SU-DHL-6 (cell line): Measurements from ENCODE around the gene STAT1.

Experiments
- H2AFZ ChIP-seq: fragments of 200-600 bp; sonication (generic); 2 replicates; pipeline ENCODE4 v1.6.1; 2014; ENCODE audit warnings: low read depth, mild to moderate bottlenecking, moderate library complexity, mixed read lengths, antibody characterized with exemption, low read length; ENCODE audit not compliant: severe bottlenecking
- H3F3A ChIP-seq: fragments of 200-600 bp; shearing (Covaris generic); 2 replicates; pipeline ENCODE4 v1.6.0; 2016; ENCODE audit warnings: antibody characterized with exemption, mild to moderate bottlenecking; ENCODE audit not compliant: insufficient read depth
- H3K27ac ChIP-seq: fragments of 200-600 bp; sonication (generic); 2 replicates; pipeline ENCODE4 v1.5.1; 2016; ENCODE audit warnings: low read depth, mild to moderate bottlenecking, low read length, moderate library complexity, mixed read lengths
- H3K27me3 ChIP-seq: fragments of 200-600 bp; sonication (generic), shearing (Covaris generic); 2 replicates; pipeline ENCODE4 v1.6.0; 2014; ENCODE audit warnings: mild to moderate bottlenecking, low read length
- H3K36me3 ChIP-seq: fragments of 200-600 bp; sonication (generic); 2 replicates; pipeline ENCODE4 v1.6.1; 2014; ENCODE audit warnings: mild to moderate bottlenecking, low read length, mixed read lengths
- H3K4me2 ChIP-seq: fragments of 300-600, 200-600 bp; shearing (Covaris generic), sonication (generic); 2 replicates; pipeline ENCODE4 v1.6.0; 2014; ENCODE audit warnings: low read length, low read depth, mild to moderate bottlenecking; ENCODE audit not compliant: poor library complexity, severe bottlenecking
- H3K4me3 ChIP-seq: fragments of 200-600 bp; sonication (generic); 2 replicates; pipeline ENCODE4 v1.5.1; 2014; ENCODE audit warnings: antibody characterized with exemption, low read length, mild to moderate bottlenecking, mixed read lengths; ENCODE audit not compliant: insufficient read depth, poor library complexity, severe bottlenecking
- H3K79me2 ChIP-seq: fragments of 200-600 bp; sonication (generic); 2 replicates; pipeline ENCODE4 v1.6.1; 2014; ENCODE audit warnings: mild to moderate bottlenecking, low read length, moderate library complexity; ENCODE audit not compliant: insufficient read depth
- H3K9ac ChIP-seq: fragments of 200-600 bp; sonication (generic); 2 replicates; pipeline ENCODE4 v1.7.0; 2014; ENCODE audit warnings: mild to moderate bottlenecking, low read length
- H3K9me2 ChIP-seq: fragments of 200-600 bp; sonication (generic); replicated peaks from 2 replicates; pipeline ENCODE4 v1.6.1; 2014; ENCODE audit warnings: low read length; ENCODE audit not compliant: insufficient read depth
- H3K9me3 ChIP-seq: fragments of 200-600 bp; sonication (generic); 2 replicates; pipeline ENCODE4 v1.6.1; 2014; ENCODE audit warnings: low read length, mixed read lengths; ENCODE audit not compliant: insufficient read depth
- H4K20me1 ChIP-seq: fragments of 200-600 bp; sonication (generic); 2 replicates; pipeline ENCODE4 v1.6.1; 2014; ENCODE audit warnings: low read depth, mild to moderate bottlenecking, antibody characterized with exemption, low read length, moderate library complexity, mixed read lengths
- EZH2phosphoT487 ChIP-seq: fragments of 200-600 bp; sonication (generic), shearing (Covaris generic); conservative IDR thresholded peaks from 2 replicates; pipeline ENCODE4 v1.6.1; 2018; ENCODE audit warnings: mild to moderate bottlenecking, antibody characterized with exemption, low read length, moderate library complexity, mixed read lengths
- TF ChIP-seq, protein P1 (sequence below): fragments of 200-600 bp; sonication (generic); IDR thresholded peaks from one replicate; pipeline ENCODE4 v1.5.1; 2017; ENCODE audit warnings: antibody characterized with exemption, mild to moderate bottlenecking, low read length, moderate library complexity; ENCODE audit not compliant: insufficient read depth, poor library complexity, severe bottlenecking

Gene STAT1

DNA sequence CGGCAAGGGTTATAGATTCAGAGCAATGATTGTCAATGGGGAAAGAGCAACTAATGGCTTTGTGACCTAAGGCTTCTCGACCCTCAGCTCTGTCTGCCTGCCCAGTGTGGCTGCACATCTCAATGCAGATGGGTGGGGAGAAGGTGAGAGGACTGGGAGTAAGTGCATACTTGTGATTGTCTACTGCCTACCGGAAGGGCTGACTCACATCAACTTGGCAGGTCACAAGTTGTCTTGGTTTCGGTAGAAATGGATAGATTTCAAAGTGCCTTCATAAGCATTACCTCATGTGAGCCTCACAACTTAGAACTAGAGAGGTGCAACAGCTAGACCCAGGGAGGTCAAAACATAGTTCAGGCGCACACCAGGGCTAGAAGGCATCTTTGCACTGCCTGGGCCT lies 29.4 kb downstream of the STAT1 start:
- Histone ChIP-seq H3K4me2 (no peak overlapping the region), H3K9me3 (no peaks in the 10 kb centered on the region), H3K36me3 (0 out of 2 replicates have a peak, but pooled peaks cover 4% of the 10 kb centered on the region), H3K27ac (no peak overlapping the region), H3K79me2 (no peaks in the 10 kb centered on the region), H3F3A (no peaks in the 10 kb centered on the region), H2AFZ (no peak overlapping the region), H3K9me2 (no peaks in the 10 kb centered on the region), H3K4me3 (no peak overlapping the region), H3K27me3 (no peaks in the 10 kb centered on the region), H3K9ac (no peak overlapping the region), H4K20me1 (no peaks in the 10 kb centered on the region)
- no peak for TF ChIP-seq EZH2phosphoT487
- TF ChIP-seq, protein P1, sequence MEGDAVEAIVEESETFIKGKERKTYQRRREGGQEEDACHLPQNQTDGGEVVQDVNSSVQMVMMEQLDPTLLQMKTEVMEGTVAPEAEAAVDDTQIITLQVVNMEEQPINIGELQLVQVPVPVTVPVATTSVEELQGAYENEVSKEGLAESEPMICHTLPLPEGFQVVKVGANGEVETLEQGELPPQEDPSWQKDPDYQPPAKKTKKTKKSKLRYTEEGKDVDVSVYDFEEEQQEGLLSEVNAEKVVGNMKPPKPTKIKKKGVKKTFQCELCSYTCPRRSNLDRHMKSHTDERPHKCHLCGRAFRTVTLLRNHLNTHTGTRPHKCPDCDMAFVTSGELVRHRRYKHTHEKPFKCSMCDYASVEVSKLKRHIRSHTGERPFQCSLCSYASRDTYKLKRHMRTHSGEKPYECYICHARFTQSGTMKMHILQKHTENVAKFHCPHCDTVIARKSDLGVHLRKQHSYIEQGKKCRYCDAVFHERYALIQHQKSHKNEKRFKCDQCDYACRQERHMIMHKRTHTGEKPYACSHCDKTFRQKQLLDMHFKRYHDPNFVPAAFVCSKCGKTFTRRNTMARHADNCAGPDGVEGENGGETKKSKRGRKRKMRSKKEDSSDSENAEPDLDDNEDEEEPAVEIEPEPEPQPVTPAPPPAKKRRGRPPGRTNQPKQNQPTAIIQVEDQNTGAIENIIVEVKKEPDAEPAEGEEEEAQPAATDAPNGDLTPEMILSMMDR, result no peak

DNA sequence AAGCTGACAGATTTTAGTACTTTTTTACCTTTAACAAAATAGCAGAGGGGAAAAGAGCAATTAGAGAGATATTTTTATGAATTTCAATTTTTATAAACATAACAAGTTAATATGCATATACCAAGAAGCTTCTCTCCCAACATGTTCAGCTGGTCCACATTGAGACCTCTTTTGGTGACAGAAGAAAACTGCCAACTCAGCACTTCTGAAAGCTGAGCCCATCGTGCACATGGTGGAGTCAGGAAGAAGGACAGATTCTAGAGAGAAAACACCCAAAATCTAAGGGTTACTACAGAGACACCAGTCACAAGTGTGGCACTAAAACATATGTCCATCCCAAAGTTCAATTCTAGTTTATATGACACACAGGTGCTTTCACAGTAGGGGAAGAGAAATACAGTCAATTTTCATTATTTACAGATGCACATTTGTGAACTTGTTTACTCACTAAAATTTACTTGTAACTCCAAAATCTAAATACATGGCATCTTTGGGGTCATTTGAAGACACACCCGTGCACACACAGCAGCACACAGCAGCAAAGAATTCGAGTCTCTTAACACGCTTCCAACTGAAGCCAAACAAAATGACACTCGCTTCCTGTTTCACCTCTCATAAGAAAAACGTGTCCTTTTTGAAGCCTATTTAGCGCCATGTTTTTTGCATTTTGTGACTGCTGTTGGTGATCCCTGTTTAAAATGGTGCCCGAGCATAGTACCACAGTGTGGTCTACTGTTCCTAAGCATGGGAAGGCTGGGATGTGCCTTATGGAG lies 31.5 kb downstream of the STAT1 start:
- no peaks in the 10 kb centered on the region for H3K9me3 ChIP-seq
- H2AFZ ChIP-seq, result no peak overlapping the region
- no peak overlapping the region for H3K4me3 ChIP-seq
- no peaks in the 10 kb centered on the region for H3F3A ChIP-seq
- no peak overlapping the region for H3K9ac ChIP-seq
- peaks cover 14% of the 10 kb centered on the region; the same call in 1 of the 2 replicates for H3K36me3 ChIP-seq
- no peak overlapping the region for H3K4me2 ChIP-seq
- H3K27ac ChIP-seq, result no peak overlapping the region
- H3K27me3 ChIP-seq, result no peaks in the 10 kb centered on the region
- H3K9me2 ChIP-seq, result no peaks in the 10 kb centered on the region
- no peak for TF ChIP-seq EZH2phosphoT487
- TF ChIP-seq, protein P1, result no peak
- H3K79me2 ChIP-seq, result no peaks in the 10 kb centered on the region
- no peaks in the 10 kb centered on the region for H4K20me1 ChIP-seq

DNA sequence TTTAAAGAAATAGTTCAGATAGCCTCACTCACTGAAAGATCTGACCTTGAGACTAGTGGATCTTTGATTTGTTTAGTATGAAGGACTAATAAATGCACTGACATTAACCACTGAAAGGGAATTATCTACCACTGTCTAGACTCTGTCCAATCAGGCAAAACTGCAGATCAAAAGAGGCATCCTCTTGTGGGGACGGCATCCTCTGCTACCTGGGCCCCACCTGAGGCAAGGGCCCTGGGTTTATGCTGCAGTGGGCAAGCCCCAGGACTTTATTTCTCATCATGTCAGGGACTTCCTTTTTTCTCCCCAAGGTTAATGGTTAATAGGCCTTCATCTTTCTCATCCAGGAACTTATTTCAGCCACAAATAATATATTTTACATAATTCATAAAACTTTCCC lies 32.2 kb downstream of the STAT1 start:
- Histone ChIP-seq H3K9ac (no peak overlapping the region), H3K27me3 (no peaks in the 10 kb centered on the region), H3K36me3 (peaks cover 14% of the 10 kb centered on the region; the same call in 1 of the 2 replicates), H3K27ac (no peak overlapping the region), H3K79me2 (no peaks in the 10 kb centered on the region), H3F3A (no peaks in the 10 kb centered on the region), H3K9me2 (no peaks in the 10 kb centered on the region), H2AFZ (no peak overlapping the region), H3K9me3 (no peaks in the 10 kb centered on the region), H3K4me2 (no peak overlapping the region), H4K20me1 (no peaks in the 10 kb centered on the region), H3K4me3 (no peak overlapping the region)
- TF ChIP-seq, protein P1, result no peak
- no peak for TF ChIP-seq EZH2phosphoT487
